ENCODE results near the gene GART.

DNA sequence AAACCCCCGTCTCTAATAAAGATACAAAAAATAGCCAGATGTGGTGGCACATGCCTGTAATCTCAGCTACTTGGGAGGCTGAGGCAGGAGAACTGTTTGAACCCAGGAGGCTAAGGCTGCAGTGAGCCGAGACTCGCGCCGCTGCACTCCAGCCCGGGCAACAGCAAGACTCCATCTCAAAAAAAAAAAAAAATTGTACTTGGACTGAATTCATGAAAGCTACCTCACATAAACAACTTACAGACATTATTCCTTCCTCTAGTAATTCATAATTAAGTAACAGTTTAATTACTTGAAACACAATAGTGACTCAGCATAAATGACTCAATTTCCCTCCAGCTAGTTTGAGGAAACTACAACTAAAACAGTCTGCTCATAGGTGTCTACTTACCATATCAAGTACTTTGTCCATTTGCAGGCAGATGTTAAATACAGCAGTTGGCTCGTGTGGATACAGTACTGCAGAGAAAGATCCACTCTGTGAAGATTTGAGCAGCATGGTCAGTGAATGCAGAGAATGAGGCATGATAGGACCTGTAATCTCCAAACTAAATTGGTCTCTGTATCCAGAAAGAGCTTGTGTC is 37.1 kb upstream of the GART start:
- TF ChIP-seq POLR2AphosphoS2 (conservative IDR thresholded peaks at IDR 0.05; ENCODE audit: low read length) (no peak), MAZ (IDR thresholded peaks at IDR 0.05; ENCODE audit: borderline replicate concordance, low read depth, low read length) (no peak)

Measured in A549 (cell line).